Measurements from ENCODE around the gene SPINK5. TPM values are rescaled to one million over a fixed set of nuclear protein-coding genes. Genes with fewer than 3 reads are reported as not detected.

The SPINK5 gene
- total RNA-seq, 3 donors from 2014 or later, result not detected

- no peak for ATAC-seq
- Mint-ChIP-seq H3K9me3 (no peaks in the 10 kb centered on the region), H3K36me3 (ENCODE audit: insufficient read depth) (no peaks in the 10 kb centered on the region), H3K4me1 (ENCODE audit: low read depth) (no peaks in the 10 kb centered on the region), H3K27me3 (ENCODE audit: low read depth) (peaks cover 3% of the 10 kb centered on the region), H3K4me3 (no peak overlapping the region)
- no peak for DNase-seq
Measured at GRCh38 chr5:148135091-148136048, 71.6 kb downstream of the SPINK5 start.

DNA sequence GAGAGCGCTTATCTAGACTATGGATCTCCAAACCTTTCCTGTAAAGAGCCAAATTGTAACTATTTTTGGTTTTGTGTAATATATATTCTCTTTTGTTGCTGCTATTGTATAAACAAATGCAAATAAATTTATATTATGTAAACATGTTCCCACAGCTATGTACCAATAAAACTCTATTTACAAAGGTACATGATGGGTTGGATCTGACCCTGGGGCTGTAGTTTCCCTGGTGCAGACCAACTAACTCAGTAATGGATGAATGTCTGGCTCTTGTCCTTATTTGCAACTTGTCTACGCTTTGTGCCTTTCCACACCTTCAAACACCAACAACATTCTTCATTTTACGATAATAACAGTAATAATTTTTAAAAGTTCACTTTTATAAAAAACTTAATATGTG lies 77.1 kb downstream of the SPINK5 start:
- no peak for ATAC-seq
- H3K4me1 Mint-ChIP-seq (ENCODE audit: low read depth), result no peaks in the 10 kb centered on the region
- H3K4me3 Mint-ChIP-seq, result no peak overlapping the region
- H3K27me3 Mint-ChIP-seq (ENCODE audit: low read depth), result peaks cover 5% of the 10 kb centered on the region
- H3K36me3 Mint-ChIP-seq (ENCODE audit: insufficient read depth), result no peaks in the 10 kb centered on the region
- peaks cover 3% of the 10 kb centered on the region for H3K9me3 Mint-ChIP-seq
- DNase-seq, result no peak

DNA sequence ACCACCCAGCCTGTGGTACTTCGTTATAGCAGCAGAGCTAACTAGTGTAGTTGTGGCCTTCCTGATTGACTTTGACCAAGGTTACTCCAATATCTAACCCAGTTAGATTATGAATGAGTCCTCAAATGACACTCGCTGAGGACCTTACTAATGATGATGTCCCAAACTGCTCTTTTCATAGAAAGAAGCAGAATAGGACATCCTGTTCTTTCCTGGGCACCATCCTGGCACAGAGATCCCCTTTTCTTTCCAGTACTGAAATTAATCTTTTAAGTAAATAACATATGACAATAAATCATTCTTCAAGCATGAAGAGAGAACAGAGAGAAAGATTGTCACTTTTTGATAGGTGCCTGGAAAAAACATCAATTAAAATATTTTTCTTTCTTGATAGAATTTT lies 77.9 kb downstream of the SPINK5 start:
- Mint-ChIP-seq H3K4me1 (ENCODE audit: low read depth) (no peaks in the 10 kb centered on the region), H3K36me3 (ENCODE audit: insufficient read depth) (no peaks in the 10 kb centered on the region), H3K4me3 (no peak overlapping the region), H3K27me3 (ENCODE audit: low read depth) (peaks cover 5% of the 10 kb centered on the region), H3K9me3 (peaks cover 3% of the 10 kb centered on the region)
- ATAC-seq (no peak), DNase-seq (no peak)

DNA sequence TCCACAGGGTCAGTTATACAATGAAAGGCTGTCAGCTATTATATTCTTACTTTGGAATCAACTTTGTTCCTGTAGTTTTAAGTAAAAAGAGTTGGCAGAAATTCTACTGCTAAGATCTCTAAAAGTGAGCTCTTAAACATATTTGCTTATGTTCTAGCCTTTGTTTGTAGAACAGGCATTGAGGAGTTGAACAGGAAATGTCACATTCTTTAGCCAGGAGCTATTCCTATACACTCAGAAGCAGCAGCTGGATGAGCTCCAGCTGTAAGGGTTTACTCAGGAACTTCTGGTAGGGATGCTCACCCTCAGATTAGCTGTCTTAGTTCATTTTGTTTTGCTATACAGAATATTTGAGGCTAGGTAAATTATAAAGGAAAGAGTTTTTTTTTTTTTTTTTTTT lies 82.1 kb downstream of the SPINK5 start:
- peaks cover 3% of the 10 kb centered on the region for H3K9me3 Mint-ChIP-seq
- no peaks in the 10 kb centered on the region for H3K36me3 Mint-ChIP-seq (ENCODE audit: insufficient read depth)
- ATAC-seq, result no peak
- no peak overlapping the region for H3K4me3 Mint-ChIP-seq
- peaks cover 7% of the 10 kb centered on the region for H3K27me3 Mint-ChIP-seq (ENCODE audit: low read depth)
- no peaks in the 10 kb centered on the region for H3K4me1 Mint-ChIP-seq (ENCODE audit: low read depth)
- DNase-seq, result no peak

DNA sequence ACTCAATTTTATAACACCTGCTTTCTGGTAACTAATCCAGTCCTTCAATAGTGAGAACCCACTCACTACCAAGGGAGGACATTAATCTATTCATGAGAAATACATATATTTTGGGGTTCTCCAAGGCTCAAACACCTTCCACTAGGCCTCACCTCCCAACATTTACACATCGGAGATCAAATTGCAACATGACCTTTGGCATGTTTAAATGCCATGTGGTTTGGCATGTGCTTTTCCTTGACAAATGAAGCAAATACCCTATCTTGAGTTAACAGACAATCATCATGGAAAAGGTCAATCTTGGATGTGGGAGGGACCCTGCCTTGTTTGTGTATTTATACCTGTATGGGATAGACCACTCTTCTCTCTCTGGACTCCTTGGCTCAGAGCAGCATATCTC lies 82.7 kb downstream of the SPINK5 start:
- peaks cover 7% of the 10 kb centered on the region for H3K27me3 Mint-ChIP-seq (ENCODE audit: low read depth)
- no peaks in the 10 kb centered on the region for H3K36me3 Mint-ChIP-seq (ENCODE audit: insufficient read depth)
- DNase-seq (no peak), ATAC-seq (no peak)
- H3K4me1 Mint-ChIP-seq (ENCODE audit: low read depth), result no peaks in the 10 kb centered on the region
- H3K4me3 Mint-ChIP-seq, result no peak overlapping the region
- H3K9me3 Mint-ChIP-seq, result peaks cover 3% of the 10 kb centered on the region

GRCh38 chr5:148147415-148147814 lies 83.6 kb downstream of the SPINK5 start:
- H3K27me3 Mint-ChIP-seq (ENCODE audit: low read depth), result peaks cover 6% of the 10 kb centered on the region
- H3K9me3 Mint-ChIP-seq, result peaks cover under 1% of the 10 kb centered on the region
- H3K36me3 Mint-ChIP-seq (ENCODE audit: insufficient read depth), result no peaks in the 10 kb centered on the region
- ATAC-seq, result no peak
- no peak overlapping the region for H3K4me3 Mint-ChIP-seq
- DNase-seq, result no peak
- no peaks in the 10 kb centered on the region for H3K4me1 Mint-ChIP-seq (ENCODE audit: low read depth)

DNA sequence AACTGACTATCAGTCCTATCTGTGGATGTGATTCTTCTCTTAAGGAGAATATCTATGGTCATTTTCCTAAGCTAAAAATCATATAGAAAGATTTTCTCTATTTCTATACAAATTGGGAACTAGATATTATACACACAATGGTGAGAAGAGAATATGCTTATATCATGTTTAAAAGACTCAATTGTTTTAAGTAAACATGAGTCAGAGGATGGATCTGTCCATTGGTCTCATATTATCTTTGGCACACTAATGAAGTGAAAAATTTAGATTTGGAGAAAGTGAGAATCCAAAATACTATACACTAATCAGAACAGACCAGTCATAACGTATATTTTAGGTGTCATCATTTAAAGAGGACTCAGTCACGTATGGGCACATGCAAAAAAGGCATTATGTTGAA lies 88.1 kb downstream of the SPINK5 start:
- Mint-ChIP-seq H3K4me3 (no peak overlapping the region), H3K36me3 (ENCODE audit: insufficient read depth) (no peaks in the 10 kb centered on the region), H3K27me3 (ENCODE audit: low read depth) (peaks cover 5% of the 10 kb centered on the region), H3K9me3 (peaks cover 10% of the 10 kb centered on the region), H3K4me1 (ENCODE audit: low read depth) (no peaks in the 10 kb centered on the region)
- ATAC-seq, result no peak
- no peak for DNase-seq

GRCh38 chr5:148152781-148153180 lies 89.0 kb downstream of the SPINK5 start:
- H3K4me3 Mint-ChIP-seq, result no peak overlapping the region
- peaks cover 5% of the 10 kb centered on the region for H3K27me3 Mint-ChIP-seq (ENCODE audit: low read depth)
- no peak for DNase-seq
- H3K4me1 Mint-ChIP-seq (ENCODE audit: low read depth), result no peaks in the 10 kb centered on the region
- H3K9me3 Mint-ChIP-seq, result peaks cover 10% of the 10 kb centered on the region
- no peak for ATAC-seq
- H3K36me3 Mint-ChIP-seq (ENCODE audit: insufficient read depth), result no peaks in the 10 kb centered on the region

DNA sequence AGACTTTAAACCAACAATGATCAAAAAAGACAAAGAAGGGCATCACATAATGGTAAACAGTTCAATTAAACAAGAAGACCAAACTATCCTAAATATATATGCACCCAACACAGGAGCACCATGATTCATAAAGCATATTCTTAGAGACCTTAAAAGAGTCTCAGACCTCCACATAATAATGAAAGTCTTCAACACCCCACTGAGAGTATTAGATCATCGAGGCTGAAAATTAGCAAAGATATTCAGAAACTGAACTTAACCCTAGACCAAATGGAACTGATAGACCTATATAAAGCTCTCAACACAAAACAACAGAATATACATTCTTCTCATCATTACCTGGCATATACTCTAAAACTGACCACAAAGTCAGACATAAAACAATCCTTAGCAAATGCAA lies 92.8 kb downstream of the SPINK5 start:
- H3K27me3 Mint-ChIP-seq (ENCODE audit: low read depth), result no peaks in the 10 kb centered on the region
- H3K4me3 Mint-ChIP-seq, result no peak overlapping the region
- H3K36me3 Mint-ChIP-seq (ENCODE audit: insufficient read depth), result no peaks in the 10 kb centered on the region
- ATAC-seq (no peak), DNase-seq (no peak)
- H3K4me1 Mint-ChIP-seq (ENCODE audit: low read depth), result no peaks in the 10 kb centered on the region
- peaks cover 10% of the 10 kb centered on the region for H3K9me3 Mint-ChIP-seq

- DNase-seq (no peak), ATAC-seq (no peak)
- Mint-ChIP-seq H3K36me3 (ENCODE audit: insufficient read depth) (no peaks in the 10 kb centered on the region), H3K9me3 (no peaks in the 10 kb centered on the region), H3K4me1 (ENCODE audit: low read depth) (no peaks in the 10 kb centered on the region), H3K27me3 (ENCODE audit: low read depth) (no peaks in the 10 kb centered on the region), H3K4me3 (no peak overlapping the region)
Measured at GRCh38 chr5:148162038-148162437, 98.3 kb downstream of the SPINK5 start.

GRCh38 chr5:148163345-148163744 lies 99.6 kb downstream of the SPINK5 start:
- DNase-seq (no peak), ATAC-seq (no peak)
- no peaks in the 10 kb centered on the region for H3K9me3 Mint-ChIP-seq
- no peaks in the 10 kb centered on the region for H3K4me1 Mint-ChIP-seq (ENCODE audit: low read depth)
- no peaks in the 10 kb centered on the region for H3K36me3 Mint-ChIP-seq (ENCODE audit: insufficient read depth)
- H3K4me3 Mint-ChIP-seq, result no peak overlapping the region
- no peaks in the 10 kb centered on the region for H3K27me3 Mint-ChIP-seq (ENCODE audit: low read depth)

GRCh38 chr5:148166550-148167283 lies 102.9 kb downstream of the SPINK5 start:
- ATAC-seq (no peak), DNase-seq (no peak)
- Mint-ChIP-seq H3K27me3 (ENCODE audit: low read depth) (no peaks in the 10 kb centered on the region), H3K36me3 (ENCODE audit: insufficient read depth) (no peaks in the 10 kb centered on the region), H3K9me3 (no peaks in the 10 kb centered on the region), H3K4me3 (no peak overlapping the region), H3K4me1 (ENCODE audit: low read depth) (no peaks in the 10 kb centered on the region)

DNA sequence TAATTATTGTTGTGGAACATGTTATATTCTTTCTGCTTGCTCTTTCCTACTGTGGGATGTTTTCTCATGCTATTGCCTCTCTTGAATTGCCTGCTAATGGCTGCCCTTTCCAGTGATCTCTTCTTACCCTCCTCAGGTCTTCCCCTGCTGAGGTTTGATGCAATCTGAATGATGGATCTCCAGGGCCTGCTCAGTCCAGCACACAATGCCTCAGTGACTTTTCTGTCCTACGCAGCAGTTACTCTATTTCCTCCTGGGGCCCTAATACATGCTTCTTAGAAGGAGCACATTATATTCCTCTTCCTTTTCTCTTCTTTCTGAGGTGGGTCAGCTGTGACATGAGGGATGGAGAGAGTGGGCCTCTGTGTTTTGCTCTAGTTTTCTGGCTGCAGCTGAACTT lies 104.5 kb downstream of the SPINK5 start, which contains the start of gene SPINK14:
Gene SPINK14, plus strand, starts transcription at position 301 of the 400 bp plus-strand sequence. CDS start 1,187 bp downstream, outside the sequence.
- Mint-ChIP-seq H3K4me3 (no peak within 1 kb of the TSS), H3K9me3 (no peaks in the 10 kb centered on the region), H3K36me3 (ENCODE audit: insufficient read depth) (no peaks in the 10 kb centered on the region), H3K4me1 (ENCODE audit: low read depth) (no peaks in the 10 kb centered on the region), H3K27me3 (ENCODE audit: low read depth) (no peaks in the 10 kb centered on the region)
- DNase-seq, result no peak
- ATAC-seq, result no peak

GRCh38 chr5:148172377-148172776 lies 108.6 kb downstream of the SPINK5 start:
- H3K4me1 Mint-ChIP-seq (ENCODE audit: low read depth), result no peaks in the 10 kb centered on the region
- no peaks in the 10 kb centered on the region for H3K36me3 Mint-ChIP-seq (ENCODE audit: insufficient read depth)
- ATAC-seq, result no peak
- H3K9me3 Mint-ChIP-seq, result no peaks in the 10 kb centered on the region
- H3K4me3 Mint-ChIP-seq, result no peak overlapping the region
- no peak for DNase-seq
- H3K27me3 Mint-ChIP-seq (ENCODE audit: low read depth), result no peaks in the 10 kb centered on the region

- Mint-ChIP-seq H3K4me3 (no peak overlapping the region), H3K27me3 (ENCODE audit: low read depth) (peaks cover 5% of the 10 kb centered on the region), H3K4me1 (ENCODE audit: low read depth) (no peaks in the 10 kb centered on the region), H3K36me3 (ENCODE audit: insufficient read depth) (no peaks in the 10 kb centered on the region), H3K9me3 (no peaks in the 10 kb centered on the region)
- ATAC-seq (no peak), DNase-seq (no peak)
Measured at GRCh38 chr5:148176480-148176879, 112.7 kb downstream of the SPINK5 start.
